ENCODE results near the gene FIS1. TPM values are rescaled to one million over a fixed set of nuclear protein-coding genes. Genes with fewer than 3 reads are reported as not detected.

The FIS1 gene
- total and polyA plus RNA-seq, 2 experiments from 2014 or later = 283 to 333 TPM

DNA sequence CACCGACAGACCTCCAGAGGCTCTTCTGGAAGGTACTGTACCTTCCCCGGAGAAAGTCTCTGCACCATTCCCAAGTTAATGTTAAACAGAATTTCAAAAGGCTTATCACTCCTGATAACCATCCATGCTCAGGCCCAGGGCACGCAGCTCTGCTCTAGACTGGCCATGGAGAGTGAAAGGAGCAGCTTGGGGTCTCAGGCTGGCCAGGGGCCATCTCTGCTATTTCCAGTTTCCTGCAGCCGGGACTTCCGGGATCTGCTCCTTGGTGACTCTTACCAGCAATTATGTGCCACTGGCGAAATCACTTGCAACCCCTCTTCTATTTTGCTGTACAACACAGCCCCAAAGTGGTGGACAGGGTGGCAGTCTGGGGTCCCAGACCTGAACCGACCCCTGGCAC is 13.2 kb downstream of the FIS1 start:
- Histone ChIP-seq H3K4me3 (no peak overlapping the region), H3K27ac (no peak overlapping the region), H3K9me3 (ENCODE audit: low read depth) (no peaks in the 10 kb centered on the region), H3K4me1 (ENCODE audit: low read depth) (peaks cover 8% of the 10 kb centered on the region), H3K27me3 (no peaks in the 10 kb centered on the region), H3K36me3 (no peaks in the 10 kb centered on the region)
- TF ChIP-seq, protein P1, sequence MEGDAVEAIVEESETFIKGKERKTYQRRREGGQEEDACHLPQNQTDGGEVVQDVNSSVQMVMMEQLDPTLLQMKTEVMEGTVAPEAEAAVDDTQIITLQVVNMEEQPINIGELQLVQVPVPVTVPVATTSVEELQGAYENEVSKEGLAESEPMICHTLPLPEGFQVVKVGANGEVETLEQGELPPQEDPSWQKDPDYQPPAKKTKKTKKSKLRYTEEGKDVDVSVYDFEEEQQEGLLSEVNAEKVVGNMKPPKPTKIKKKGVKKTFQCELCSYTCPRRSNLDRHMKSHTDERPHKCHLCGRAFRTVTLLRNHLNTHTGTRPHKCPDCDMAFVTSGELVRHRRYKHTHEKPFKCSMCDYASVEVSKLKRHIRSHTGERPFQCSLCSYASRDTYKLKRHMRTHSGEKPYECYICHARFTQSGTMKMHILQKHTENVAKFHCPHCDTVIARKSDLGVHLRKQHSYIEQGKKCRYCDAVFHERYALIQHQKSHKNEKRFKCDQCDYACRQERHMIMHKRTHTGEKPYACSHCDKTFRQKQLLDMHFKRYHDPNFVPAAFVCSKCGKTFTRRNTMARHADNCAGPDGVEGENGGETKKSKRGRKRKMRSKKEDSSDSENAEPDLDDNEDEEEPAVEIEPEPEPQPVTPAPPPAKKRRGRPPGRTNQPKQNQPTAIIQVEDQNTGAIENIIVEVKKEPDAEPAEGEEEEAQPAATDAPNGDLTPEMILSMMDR (IDR thresholded peaks at IDR 0.05; ENCODE audit: low read depth, low read length) = no peak
- DNase-seq (ENCODE audit: low read depth in 1 of 2, low spot score in 1 of 2) = no peak

DNA sequence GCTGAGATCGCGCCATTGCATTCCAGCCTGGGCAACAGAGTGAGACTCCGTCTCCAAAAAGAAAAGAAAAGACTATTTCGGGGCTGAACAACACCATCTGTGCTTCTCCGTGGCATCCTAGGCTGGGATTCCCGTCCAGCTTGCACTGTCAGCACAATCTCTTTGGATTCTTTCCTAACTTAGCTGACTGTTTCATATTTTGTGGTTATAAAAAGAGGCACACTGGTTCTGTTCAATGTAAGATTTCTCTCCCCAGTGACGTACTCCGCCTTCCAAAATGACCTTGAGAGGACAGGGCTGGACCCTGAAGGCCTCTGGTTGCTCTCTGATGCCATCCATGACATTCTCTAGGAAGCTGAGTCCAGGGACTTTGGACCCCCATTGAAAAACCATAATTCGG is 18.2 kb downstream of the FIS1 start:
- DNase-seq (ENCODE audit: low read depth in 1 of 2, low spot score in 1 of 2) = no peak
- peaks cover 11% of the 10 kb centered on the region for H3K36me3 ChIP-seq

DNA sequence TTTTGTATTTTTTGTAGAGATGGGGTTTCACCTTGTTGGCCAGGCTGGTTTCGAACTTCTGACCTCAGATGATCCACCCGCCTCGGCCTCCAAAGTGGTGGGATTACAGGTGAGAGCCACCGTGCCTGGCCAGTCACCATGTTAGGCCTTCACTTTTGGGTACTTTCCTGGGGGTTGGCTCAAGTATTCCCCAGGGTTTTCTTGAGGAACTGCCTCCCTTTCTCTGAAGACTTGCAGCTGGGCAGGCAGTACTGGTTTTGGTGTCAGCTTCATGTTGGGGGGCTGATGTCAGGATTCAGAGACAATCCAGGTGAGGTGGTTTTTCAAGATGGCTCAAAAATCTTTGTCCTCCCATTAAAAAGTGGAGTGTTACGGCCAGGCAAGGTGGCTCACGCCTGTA is 19.2 kb downstream of the FIS1 start:
- no peak for DNase-seq (ENCODE audit: low read depth in 1 of 2, low spot score in 1 of 2)
- Histone ChIP-seq H3K4me1 (ENCODE audit: low read depth) (no peaks in the 10 kb centered on the region), H3K36me3 (peaks cover 11% of the 10 kb centered on the region), H3K4me3 (no peak overlapping the region), H3K27ac (no peak overlapping the region), H3K9me3 (ENCODE audit: low read depth) (no peaks in the 10 kb centered on the region), H3K27me3 (no peaks in the 10 kb centered on the region)
- TF ChIP-seq, protein P1 (IDR thresholded peaks at IDR 0.05; ENCODE audit: low read depth, low read length) = no peak

More for the DNA sequence above, 18.2 kb downstream of the FIS1 start:
- Histone ChIP-seq H3K27ac (no peak overlapping the region), H3K9me3 (ENCODE audit: low read depth) (no peaks in the 10 kb centered on the region), H3K4me1 (ENCODE audit: low read depth) (no peaks in the 10 kb centered on the region), H3K27me3 (no peaks in the 10 kb centered on the region), H3K4me3 (no peak overlapping the region)
- TF ChIP-seq, protein P1 (IDR thresholded peaks at IDR 0.05; ENCODE audit: low read depth, low read length) = no peak

DNA sequence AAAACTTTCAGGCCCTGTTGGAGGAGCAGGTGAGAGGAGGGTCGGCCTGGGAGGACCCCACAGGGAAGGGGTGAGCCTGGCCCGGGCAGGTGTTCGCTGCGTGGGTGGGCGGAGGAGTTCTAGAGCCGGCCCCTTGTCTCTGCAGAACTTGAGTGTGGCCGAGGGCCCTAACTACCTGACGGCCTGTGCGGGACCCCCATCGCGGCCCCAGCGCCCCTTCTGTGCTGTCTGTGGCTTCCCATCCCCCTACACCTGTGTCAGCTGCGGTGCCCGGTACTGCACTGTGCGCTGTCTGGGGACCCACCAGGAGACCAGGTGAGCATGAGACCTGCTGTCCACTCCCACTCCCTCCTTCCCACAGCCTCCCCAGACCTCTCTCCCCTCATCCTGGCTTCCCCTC is 21.4 kb downstream of the FIS1 start:
- no peaks in the 10 kb centered on the region for H3K27me3 ChIP-seq
- TF ChIP-seq, protein P1 (IDR thresholded peaks at IDR 0.05; ENCODE audit: low read depth, low read length) = no peak
- peaks cover 11% of the 10 kb centered on the region for H3K36me3 ChIP-seq
- no peak overlapping the region for H3K27ac ChIP-seq
- no peaks in the 10 kb centered on the region for H3K9me3 ChIP-seq (ENCODE audit: low read depth)
- no peak for DNase-seq (ENCODE audit: low read depth in 1 of 2, low spot score in 1 of 2)
- H3K4me1 ChIP-seq (ENCODE audit: low read depth) = peaks cover 6% of the 10 kb centered on the region
- H3K4me3 ChIP-seq = no peak overlapping the region

DNA sequence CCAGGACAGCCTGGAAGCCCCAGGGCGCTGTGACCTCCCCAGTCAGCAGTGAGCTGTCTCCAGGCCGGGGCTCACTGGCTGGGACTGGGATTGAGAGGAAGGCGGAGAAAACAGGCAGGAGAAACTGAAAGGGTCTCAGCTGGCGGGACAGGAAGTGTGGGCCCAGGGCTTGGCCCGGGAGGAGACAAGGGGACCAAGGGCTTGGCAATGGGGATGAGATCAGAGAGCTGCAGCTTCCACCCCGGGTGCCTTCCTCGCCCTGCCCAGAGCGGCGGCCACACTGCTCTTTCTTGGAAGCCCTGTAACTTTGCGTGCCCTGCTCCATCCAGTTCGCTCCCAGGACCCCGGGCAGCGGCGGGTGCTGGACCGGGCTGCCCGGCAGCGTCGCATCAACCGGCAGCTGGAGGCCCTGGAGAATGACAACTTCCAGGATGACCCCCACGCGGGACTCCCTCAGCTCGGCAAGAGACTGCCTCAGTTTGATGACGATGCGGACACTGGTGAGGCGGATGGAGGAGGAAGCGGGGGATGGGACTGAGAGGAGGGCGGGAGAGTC is 22.5 kb downstream of the FIS1 start:
- Histone ChIP-seq H3K4me1 (ENCODE audit: low read depth) (peaks cover 6% of the 10 kb centered on the region), H3K4me3 (no peak overlapping the region), H3K27me3 (no peaks in the 10 kb centered on the region), H3K9me3 (ENCODE audit: low read depth) (no peaks in the 10 kb centered on the region), H3K27ac (no peak overlapping the region), H3K36me3 (peaks cover 11% of the 10 kb centered on the region)
- DNase-seq (ENCODE audit: low read depth in 1 of 2, low spot score in 1 of 2) = no peak
- TF ChIP-seq, protein P1 (IDR thresholded peaks at IDR 0.05; ENCODE audit: low read depth, low read length) = no peak

Measured in cardiac muscle cell (in vitro differentiated cells and primary cell).